ENCODE measurements around the gene SPATA32.
"Not testable (repeated sequence)": the region's sequence is repeated elsewhere in the genome, so short reads cannot be mapped to it uniquely, and the experiment has no call there.

Gene SPATA32

DNA sequence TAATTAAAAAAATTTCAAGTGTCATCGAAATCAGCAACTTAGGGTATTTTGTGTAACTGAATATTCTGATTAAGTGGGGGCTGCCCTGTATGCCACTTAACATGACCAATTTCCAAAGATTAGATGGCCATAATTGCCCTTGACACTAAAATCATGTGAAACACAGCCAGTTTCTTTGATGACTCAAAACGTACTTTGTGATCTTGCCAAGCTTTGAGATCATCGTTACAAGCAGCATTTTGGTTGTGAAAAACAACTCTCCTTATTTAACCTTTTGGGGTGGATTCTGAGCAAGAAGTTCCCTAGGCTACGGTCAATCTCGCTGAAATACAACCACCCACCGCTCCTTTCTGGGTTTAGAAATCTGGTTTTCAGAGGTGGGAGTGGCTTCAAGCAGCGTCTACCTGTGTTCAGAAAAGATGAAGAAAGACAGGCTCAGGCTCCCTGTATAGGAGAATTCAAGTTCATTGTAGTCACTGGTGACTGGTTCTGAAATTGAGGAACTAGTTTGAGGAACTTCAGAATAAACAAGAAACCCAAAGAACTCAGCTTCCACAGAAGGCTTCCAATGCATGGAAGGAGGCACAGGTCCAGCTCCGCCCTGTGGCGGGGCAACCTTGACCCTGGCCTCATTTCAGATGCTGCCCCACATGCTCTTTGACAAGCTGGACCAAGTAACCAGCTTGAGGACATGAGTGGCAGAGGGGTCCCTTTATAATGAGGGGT is 45.6 kb upstream of the SPATA32 start:
- no peak for TF ChIP-seq CTCF (IDR thresholded peaks at IDR 0.05; ENCODE audit: borderline replicate concordance, control extremely low read depth, extremely low read depth, insufficient read depth, missing control alignments)
- DNase-seq (ENCODE audit: low spot score): peak; percentile 71
- in situ Hi-C loops (cut with MboI; ENCODE audit: low sequenced_read_pairs, unreplicated experiment): no loop called here

- in situ Hi-C loops (cut with MboI; ENCODE audit: low sequenced_read_pairs, unreplicated experiment): no loop called here
- no peak for TF ChIP-seq CTCF (IDR thresholded peaks at IDR 0.05; ENCODE audit: borderline replicate concordance, control extremely low read depth, extremely low read depth, insufficient read depth, missing control alignments)
These were observed 44.7 kb upstream of the SPATA32 start for GRCh38 chr17:45306623-45307022.

DNA sequence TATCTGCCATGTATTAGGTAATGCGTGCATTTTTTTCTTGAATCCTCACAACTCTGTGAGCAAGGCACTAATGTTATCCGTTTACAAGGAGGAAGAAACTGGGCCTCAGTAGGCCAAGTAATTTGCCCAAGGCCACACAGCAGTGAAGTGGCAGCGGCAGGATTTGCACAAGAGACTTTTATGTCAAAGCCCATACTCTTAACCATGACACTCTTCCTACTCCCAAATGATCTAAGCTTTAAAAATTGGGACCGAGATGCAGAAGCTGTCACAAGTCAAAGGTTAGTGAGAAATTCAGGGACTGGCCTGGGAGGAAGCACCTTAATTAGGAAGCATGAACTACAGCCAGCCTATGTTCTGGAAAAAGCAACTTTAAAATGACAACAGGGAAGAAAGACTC is 44.2 kb upstream of the SPATA32 start:
- DNase-seq (ENCODE audit: low spot score): no peak
- in situ Hi-C loops (cut with MboI; ENCODE audit: low sequenced_read_pairs, unreplicated experiment): no loop called here
- no peak for TF ChIP-seq CTCF (IDR thresholded peaks at IDR 0.05; ENCODE audit: borderline replicate concordance, control extremely low read depth, extremely low read depth, insufficient read depth, missing control alignments)

More at GRCh38 chr17:45306623-45307022, 44.7 kb upstream of the SPATA32 start:
- no peak for DNase-seq (ENCODE audit: low spot score)

DNA sequence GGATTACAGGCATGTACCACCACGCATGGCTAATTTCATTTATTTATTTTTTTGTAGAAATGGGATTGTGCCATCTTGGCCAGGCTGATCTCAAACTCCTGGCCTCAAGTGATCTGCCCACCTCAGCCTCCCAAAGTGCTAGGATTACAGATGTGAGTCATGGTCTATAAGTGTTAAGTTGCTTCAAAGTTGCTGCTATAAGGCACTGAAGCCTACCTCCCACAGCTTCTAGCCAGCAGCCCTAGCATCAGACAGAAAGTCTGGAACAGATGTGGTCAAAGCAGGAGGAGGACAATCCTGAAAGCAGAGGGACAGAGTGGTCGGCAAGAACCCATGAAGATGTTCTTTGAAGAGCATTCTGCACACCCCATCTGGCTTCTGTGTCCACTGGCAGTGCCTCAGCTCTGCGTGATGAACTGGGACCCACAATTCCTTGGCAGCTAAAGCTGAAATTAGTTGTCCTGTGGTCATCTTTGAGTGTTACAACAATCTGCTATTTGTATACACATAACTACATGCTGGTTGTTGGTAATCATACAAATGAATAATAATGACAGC is 43.7 kb upstream of the SPATA32 start:
- in situ Hi-C loops (cut with MboI; ENCODE audit: low sequenced_read_pairs, unreplicated experiment): no loop called here
- no peak for TF ChIP-seq CTCF (IDR thresholded peaks at IDR 0.05; ENCODE audit: borderline replicate concordance, control extremely low read depth, extremely low read depth, insufficient read depth, missing control alignments)

GRCh38 chr17:45302649-45303173 is 40.8 kb upstream of the SPATA32 start:
- in situ Hi-C loops (cut with MboI; ENCODE audit: low sequenced_read_pairs, unreplicated experiment): no loop called here
- DNase-seq (ENCODE audit: low spot score): no peak
- TF ChIP-seq CTCF (IDR thresholded peaks at IDR 0.05; ENCODE audit: borderline replicate concordance, control extremely low read depth, extremely low read depth, insufficient read depth, missing control alignments): no peak

More for the DNA sequence above, 43.7 kb upstream of the SPATA32 start:
- no peak for DNase-seq (ENCODE audit: low spot score)

DNA sequence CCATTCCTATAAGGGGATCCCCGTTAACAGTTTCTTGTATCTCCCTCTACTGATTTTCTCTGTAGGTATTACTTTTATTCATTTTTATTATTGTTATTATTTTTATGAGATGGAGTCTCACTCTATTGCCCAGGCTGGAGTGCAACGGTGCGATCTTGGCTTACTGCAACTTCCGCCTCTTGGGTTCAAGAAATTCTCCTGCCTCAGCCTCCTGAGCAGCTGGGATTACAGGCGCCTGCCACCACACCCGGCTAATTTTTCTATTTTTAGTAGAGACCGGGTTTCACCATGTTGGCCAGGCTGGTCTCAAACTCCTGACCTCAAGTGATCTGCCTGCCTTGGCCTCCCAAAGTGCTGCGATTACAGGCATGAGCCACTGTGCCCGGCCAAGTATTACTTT is 40.3 kb upstream of the SPATA32 start:
- in situ Hi-C loops (cut with MboI; ENCODE audit: low sequenced_read_pairs, unreplicated experiment); DNase-seq (ENCODE audit: low spot score): not testable (repeated sequence)

GRCh38 chr17:45301674-45302073 is 39.8 kb upstream of the SPATA32 start:
- no peak for TF ChIP-seq CTCF (IDR thresholded peaks at IDR 0.05; ENCODE audit: borderline replicate concordance, control extremely low read depth, extremely low read depth, insufficient read depth, missing control alignments)
- in situ Hi-C loops (cut with MboI; ENCODE audit: low sequenced_read_pairs, unreplicated experiment): no loop called here
- no peak for DNase-seq (ENCODE audit: low spot score)

Measured in GM13976 (cell line).